ENCODE results near the gene ASPHD1. TPM values are rescaled to one million over a fixed set of nuclear protein-coding genes. Genes with fewer than 3 reads are reported as not detected.
A peak's percentile ranks its signal among the peaks of the same experiment; 100 is the strongest.
"Not testable (repeated sequence)": the region's sequence is repeated elsewhere in the genome, so short reads cannot be mapped to it uniquely, and the experiment has no call there.

ASPHD1 gene
- total RNA-seq, 1 donor from 2014 or later = not detected

DNA sequence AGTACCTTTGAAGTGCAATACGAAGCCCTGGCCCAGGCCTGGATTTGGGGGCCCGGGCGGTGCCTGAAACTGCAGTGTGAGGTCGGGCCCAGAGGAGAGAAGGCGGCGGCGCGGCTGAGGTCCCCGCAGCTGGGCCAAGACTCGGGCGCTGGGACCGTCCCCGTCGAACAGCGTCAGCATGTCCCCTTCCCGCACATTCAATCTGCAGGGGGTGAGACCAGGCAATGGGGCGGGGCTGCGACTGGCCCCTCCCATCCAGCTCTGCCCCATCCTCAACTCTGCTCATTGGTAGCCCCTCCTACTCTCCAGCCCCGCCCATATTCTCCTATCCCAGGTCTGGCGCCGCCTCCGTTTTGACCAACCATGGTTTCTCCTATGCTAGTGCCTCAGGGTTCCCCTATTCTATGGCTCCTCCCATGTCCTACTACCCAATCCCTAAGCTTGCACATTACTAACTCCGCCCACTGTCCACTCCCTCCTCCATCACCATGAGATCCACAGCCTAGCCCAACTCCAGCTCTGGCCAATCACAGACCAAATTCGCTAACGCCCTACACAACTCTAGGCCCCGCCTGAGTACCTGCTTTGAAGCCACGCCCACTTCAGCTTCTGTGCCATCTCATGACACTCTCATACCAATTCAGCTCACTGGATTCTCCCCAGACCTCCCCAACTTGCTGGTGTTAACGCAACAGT, 22.9 kb upstream of the ASPHD1 start:
- intact Hi-C loops (cut with micrococcal nuclease) = loop anchor here (2.0 kb wide), 1 partner anchor 15 kb away; the partner anchor contains the start of gene CDIPT
- peaks cover 30% of the 10 kb centered on the region for H3K27me3 Mint-ChIP-seq
- H3K4me3 Mint-ChIP-seq = peak overlapping the region; percentile 56
- H3K27ac Mint-ChIP-seq = no peak overlapping the region
- peaks cover 17% of the 10 kb centered on the region for H3K4me1 Mint-ChIP-seq
- DNase-seq (peak; percentile 23), ATAC-seq (ENCODE audit: low read depth) (peak; percentile 79)
- TF ChIP-seq, protein P1, sequence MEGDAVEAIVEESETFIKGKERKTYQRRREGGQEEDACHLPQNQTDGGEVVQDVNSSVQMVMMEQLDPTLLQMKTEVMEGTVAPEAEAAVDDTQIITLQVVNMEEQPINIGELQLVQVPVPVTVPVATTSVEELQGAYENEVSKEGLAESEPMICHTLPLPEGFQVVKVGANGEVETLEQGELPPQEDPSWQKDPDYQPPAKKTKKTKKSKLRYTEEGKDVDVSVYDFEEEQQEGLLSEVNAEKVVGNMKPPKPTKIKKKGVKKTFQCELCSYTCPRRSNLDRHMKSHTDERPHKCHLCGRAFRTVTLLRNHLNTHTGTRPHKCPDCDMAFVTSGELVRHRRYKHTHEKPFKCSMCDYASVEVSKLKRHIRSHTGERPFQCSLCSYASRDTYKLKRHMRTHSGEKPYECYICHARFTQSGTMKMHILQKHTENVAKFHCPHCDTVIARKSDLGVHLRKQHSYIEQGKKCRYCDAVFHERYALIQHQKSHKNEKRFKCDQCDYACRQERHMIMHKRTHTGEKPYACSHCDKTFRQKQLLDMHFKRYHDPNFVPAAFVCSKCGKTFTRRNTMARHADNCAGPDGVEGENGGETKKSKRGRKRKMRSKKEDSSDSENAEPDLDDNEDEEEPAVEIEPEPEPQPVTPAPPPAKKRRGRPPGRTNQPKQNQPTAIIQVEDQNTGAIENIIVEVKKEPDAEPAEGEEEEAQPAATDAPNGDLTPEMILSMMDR (IDR thresholded peaks at IDR 0.05) = no peak
- CTCF ChIA-PET = no interaction called here
- H3K9me3 Mint-ChIP-seq = peaks cover 2% of the 10 kb centered on the region
- no peaks in the 10 kb centered on the region for H3K36me3 Mint-ChIP-seq (ENCODE audit: low read depth)
- POLR2A ChIA-PET = interaction anchor here (0.6 to 0.8 kb wide), 3 partner anchors 11 to 23 kb away, joined by 3 to 4 read pairs (median 3); partner anchors contain the start of gene ASPHD1

DNA sequence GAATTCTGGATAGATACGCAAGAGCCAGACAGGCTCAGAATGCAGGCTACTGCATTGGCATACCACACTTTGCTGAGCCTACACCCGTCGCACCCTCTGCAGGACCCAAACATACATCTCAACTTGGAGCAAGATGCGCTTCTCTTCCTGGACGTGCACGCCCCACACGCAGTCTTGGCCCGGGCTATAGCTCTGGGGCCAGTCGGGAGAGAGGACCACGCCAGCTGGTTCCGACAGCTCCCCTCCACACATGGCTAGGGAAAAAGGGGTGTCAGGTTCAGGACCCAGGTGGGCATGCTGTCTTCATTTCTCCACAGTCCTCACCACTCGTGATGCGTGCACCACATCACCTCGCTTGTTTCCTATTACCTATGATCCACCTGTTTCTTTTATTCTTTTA, 22.1 kb upstream of the ASPHD1 start:
- peaks cover 30% of the 10 kb centered on the region for H3K27me3 Mint-ChIP-seq
- peaks cover 17% of the 10 kb centered on the region for H3K4me1 Mint-ChIP-seq
- H3K27ac Mint-ChIP-seq = no peak overlapping the region
- H3K4me3 Mint-ChIP-seq = no peak overlapping the region
- no peak for DNase-seq
- ChIA-PET CTCF (no interaction called here), POLR2A (interaction anchor here (0.6 to 0.8 kb wide), 2 partner anchors 11 to 13 kb away, joined by 3 to 4 read pairs; no protein-coding TSS in a partner anchor)
- intact Hi-C loops (cut with micrococcal nuclease) = no loop called here
- no peaks in the 10 kb centered on the region for H3K36me3 Mint-ChIP-seq (ENCODE audit: low read depth)
- H3K9me3 Mint-ChIP-seq = peaks cover 2% of the 10 kb centered on the region
- ATAC-seq (ENCODE audit: low read depth) = no peak
- TF ChIP-seq, protein P1 (IDR thresholded peaks at IDR 0.05) = no peak

DNA sequence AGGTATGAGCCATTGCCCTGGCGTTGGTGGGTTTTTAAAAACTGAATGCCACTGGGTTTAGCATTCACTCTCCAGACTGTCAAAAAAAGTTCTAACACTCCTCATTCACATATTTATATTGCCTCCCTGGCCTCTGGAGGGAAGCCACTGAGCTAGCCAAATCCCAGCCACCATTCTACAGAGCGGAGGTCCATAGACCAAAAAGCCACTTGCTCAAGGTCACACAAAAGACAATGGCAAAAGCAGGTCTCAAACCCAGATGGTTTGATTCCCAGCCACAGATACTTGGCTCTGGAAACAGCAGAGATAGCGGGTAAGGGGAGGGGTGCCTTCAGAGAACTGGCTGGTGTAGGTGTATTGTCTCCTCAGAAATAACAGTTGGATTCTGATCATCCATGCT, 19.2 kb upstream of the ASPHD1 start:
- intact Hi-C loops (cut with micrococcal nuclease) = no loop called here
- H3K27ac Mint-ChIP-seq = no peak overlapping the region

DNA sequence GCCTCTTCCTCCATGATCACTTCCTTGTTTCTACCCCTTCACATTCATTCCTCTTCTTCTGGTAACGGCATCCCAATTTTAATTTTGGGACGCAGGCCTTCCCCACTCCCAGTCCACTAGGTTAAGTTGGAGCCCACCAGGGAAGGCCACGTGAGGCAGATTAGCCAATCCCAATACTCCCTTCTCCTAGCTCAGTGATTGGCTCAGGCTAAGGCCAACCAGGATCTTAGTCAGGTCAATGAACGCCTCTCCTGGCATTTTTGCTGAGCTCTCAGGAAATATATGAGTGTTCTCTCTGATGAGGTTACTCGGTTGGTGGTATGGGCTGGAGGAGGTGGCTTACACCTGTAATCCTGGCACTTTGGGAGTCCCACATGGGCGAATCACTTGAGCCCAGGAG, 16.3 kb upstream of the ASPHD1 start:
- Mint-ChIP-seq H3K36me3 (ENCODE audit: low read depth) (no peaks in the 10 kb centered on the region), H3K27ac (no peak overlapping the region), H3K4me1 (no peaks in the 10 kb centered on the region), H3K27me3 (peaks cover 16% of the 10 kb centered on the region), H3K9me3 (no peaks in the 10 kb centered on the region), H3K4me3 (no peak overlapping the region)
- TF ChIP-seq, protein P1 (IDR thresholded peaks at IDR 0.05) = no peak
- intact Hi-C loops (cut with micrococcal nuclease) = no loop called here
- no peak for ATAC-seq (ENCODE audit: low read depth)
- CTCF ChIA-PET = no interaction called here
- POLR2A ChIA-PET = no interaction called here
- no peak for DNase-seq

More for the DNA sequence above, 19.2 kb upstream of the ASPHD1 start:
- ChIA-PET POLR2A (interaction anchor here (0.7 kb wide), 1 partner anchor 29 kb away, joined by 3 read pairs; no protein-coding TSS in a partner anchor), CTCF (no interaction called here)
- peaks cover 30% of the 10 kb centered on the region for H3K27me3 Mint-ChIP-seq
- DNase-seq (no peak), ATAC-seq (ENCODE audit: low read depth) (no peak)
- H3K4me1 Mint-ChIP-seq = peaks cover 16% of the 10 kb centered on the region
- TF ChIP-seq, protein P1 (IDR thresholded peaks at IDR 0.05) = no peak
- no peak overlapping the region for H3K4me3 Mint-ChIP-seq
- peaks cover 2% of the 10 kb centered on the region for H3K9me3 Mint-ChIP-seq
- H3K36me3 Mint-ChIP-seq (ENCODE audit: low read depth) = no peaks in the 10 kb centered on the region

DNA sequence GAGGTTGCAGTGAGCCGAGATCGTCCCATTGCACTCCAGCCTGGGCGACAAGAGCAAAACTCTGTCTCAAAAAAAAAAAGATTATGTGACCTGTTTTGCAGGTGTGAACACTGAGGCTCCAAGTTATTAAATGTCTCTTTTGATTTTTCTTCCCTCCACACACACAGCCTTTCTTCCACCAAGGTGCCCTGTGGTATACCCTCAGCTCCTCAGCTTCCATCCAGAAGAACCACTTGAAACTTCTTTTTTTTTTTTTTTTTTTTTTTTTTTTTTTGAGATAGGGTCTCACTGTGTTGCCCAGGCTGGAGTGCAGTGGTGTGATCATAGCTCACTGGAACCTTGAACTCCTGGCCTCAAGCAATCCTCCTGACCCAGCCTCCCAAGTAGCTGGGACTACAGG, 10.9 kb upstream of the ASPHD1 start:
- CTCF ChIA-PET; H3K9me3 Mint-ChIP-seq; ATAC-seq (ENCODE audit: low read depth); H3K27me3 Mint-ChIP-seq; H3K4me3 Mint-ChIP-seq; H3K4me1 Mint-ChIP-seq; intact Hi-C loops (cut with micrococcal nuclease); H3K27ac Mint-ChIP-seq; H3K36me3 Mint-ChIP-seq (ENCODE audit: low read depth); DNase-seq: not testable (repeated sequence)
- POLR2A ChIA-PET = interaction anchor here (1.4 kb wide), 1 partner anchor 12 kb away, joined by 3 read pairs; no protein-coding TSS in a partner anchor

All from activated B cell treated with CpG ODN at 0.5 μM for 24 hours (primary cell).